Measurements from ENCODE around the gene MOCS1.

MOCS1 gene

GRCh38 chr6:39933669-39934130 is 562 bp downstream of the MOCS1 start:
- TF ChIP-seq SIN3A (IDR thresholded peaks at IDR 0.05; ENCODE audit: borderline replicate concordance, insufficient read depth, low read length) (no peak), REST (IDR thresholded peaks at IDR 0.05; ENCODE audit: insufficient read depth in 1 of 2, low read depth in 2 of 2, low read length in 2 of 2) (no peak), FOXP2 (optimal IDR thresholded peaks at IDR 0.05; ENCODE audit: borderline replicate concordance, extremely low read depth, extremely low read length, insufficient read depth) (no peak), TAF1 (IDR thresholded peaks at IDR 0.05; ENCODE audit: borderline replicate concordance, insufficient read depth, low read length) (no peak), POLR2AphosphoS5 (IDR thresholded peaks at IDR 0.05; ENCODE audit: low read depth, low read length) (no peak)

DNA sequence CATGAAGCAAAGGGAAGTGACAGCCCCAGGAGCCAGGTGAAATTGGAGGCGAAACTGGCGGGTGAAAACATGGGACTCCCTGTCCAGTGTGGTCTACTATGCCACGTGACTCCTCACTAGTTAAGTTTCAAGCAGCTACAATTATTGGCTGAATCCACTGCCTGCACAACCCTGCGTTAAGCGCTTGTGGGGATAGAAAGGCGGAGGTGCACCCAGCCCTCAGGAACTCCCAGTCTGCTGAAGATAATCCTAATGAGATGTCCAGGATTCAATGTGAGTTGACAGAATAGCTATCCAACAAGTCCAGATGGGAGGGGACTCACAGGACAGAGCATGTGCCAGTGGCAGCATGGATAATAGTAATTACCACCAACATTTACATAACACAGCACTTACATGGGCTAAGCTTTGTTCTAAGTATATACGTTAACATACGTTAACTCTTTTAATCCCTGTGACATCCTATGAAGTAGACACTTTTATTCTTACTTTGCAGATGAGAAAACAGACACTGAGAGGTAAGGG is 1.8 kb downstream of the MOCS1 start:
- no peak for TF ChIP-seq SIN3A (IDR thresholded peaks at IDR 0.05; ENCODE audit: borderline replicate concordance, insufficient read depth, low read length)
- no peak for TF ChIP-seq TAF1 (IDR thresholded peaks at IDR 0.05; ENCODE audit: borderline replicate concordance, insufficient read depth, low read length)
- TF ChIP-seq FOXP2 (optimal IDR thresholded peaks at IDR 0.05; ENCODE audit: borderline replicate concordance, extremely low read depth, extremely low read length, insufficient read depth): no peak
- no peak for TF ChIP-seq REST (IDR thresholded peaks at IDR 0.05; ENCODE audit: insufficient read depth in 1 of 2, low read depth in 2 of 2, low read length in 2 of 2)
- no peak for TF ChIP-seq POLR2AphosphoS5 (IDR thresholded peaks at IDR 0.05; ENCODE audit: low read depth, low read length)

- no peak for TF ChIP-seq FOXP2 (optimal IDR thresholded peaks at IDR 0.05; ENCODE audit: borderline replicate concordance, extremely low read depth, extremely low read length, insufficient read depth)
- no peak for TF ChIP-seq POLR2AphosphoS5 (IDR thresholded peaks at IDR 0.05; ENCODE audit: low read depth, low read length)
- no peak for TF ChIP-seq REST (IDR thresholded peaks at IDR 0.05; ENCODE audit: insufficient read depth in 1 of 2, low read depth in 2 of 2, low read length in 2 of 2)
- TF ChIP-seq TAF1 (IDR thresholded peaks at IDR 0.05; ENCODE audit: borderline replicate concordance, insufficient read depth, low read length): no peak
- no peak for TF ChIP-seq SIN3A (IDR thresholded peaks at IDR 0.05; ENCODE audit: borderline replicate concordance, insufficient read depth, low read length)
Observed at GRCh38 chr6:39931607-39932006, 2.7 kb downstream of the MOCS1 start.

DNA sequence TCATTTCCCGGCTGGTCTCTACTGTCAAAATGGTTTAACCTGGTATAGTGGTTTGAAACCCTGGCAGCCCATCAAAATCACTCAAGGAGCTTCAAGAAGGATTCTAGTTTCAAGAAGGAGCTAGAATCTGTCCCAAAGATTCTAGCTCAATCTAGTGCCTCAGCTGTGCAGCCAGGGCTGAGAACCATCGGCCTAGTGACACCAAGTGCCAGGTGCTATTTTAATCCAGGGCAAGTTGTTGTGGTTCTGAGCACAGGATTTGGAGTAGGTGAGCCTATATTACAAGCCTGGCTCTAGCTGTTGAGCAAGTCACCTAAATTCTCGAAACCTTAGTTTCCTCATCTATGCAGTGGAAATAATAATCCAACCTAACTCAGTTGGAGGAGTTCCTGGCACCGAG is 3.7 kb downstream of the MOCS1 start:
- no peak for TF ChIP-seq REST (IDR thresholded peaks at IDR 0.05; ENCODE audit: insufficient read depth in 1 of 2, low read depth in 2 of 2, low read length in 2 of 2)
- no peak for TF ChIP-seq SIN3A (IDR thresholded peaks at IDR 0.05; ENCODE audit: borderline replicate concordance, insufficient read depth, low read length)
- TF ChIP-seq TAF1 (IDR thresholded peaks at IDR 0.05; ENCODE audit: borderline replicate concordance, insufficient read depth, low read length): no peak
- no peak for TF ChIP-seq FOXP2 (optimal IDR thresholded peaks at IDR 0.05; ENCODE audit: borderline replicate concordance, extremely low read depth, extremely low read length, insufficient read depth)
- no peak for TF ChIP-seq POLR2AphosphoS5 (IDR thresholded peaks at IDR 0.05; ENCODE audit: low read depth, low read length)
